SIG-M5 treated with dmso at 0.1 percent for 504 hours (cell line): Measurements from ENCODE around the gene ZNF275.
"Not testable (repeated sequence)": the region's sequence is repeated elsewhere in the genome, so short reads cannot be mapped to it uniquely, and the experiment has no call there.

Experiments used
- DNase-seq: peaks from one replicate; lab custom pipeline; 2025; ENCODE audit not compliant: unreplicated experiment; lab: John Stamatoyannopoulos, UW

ZNF275 gene

DNA sequence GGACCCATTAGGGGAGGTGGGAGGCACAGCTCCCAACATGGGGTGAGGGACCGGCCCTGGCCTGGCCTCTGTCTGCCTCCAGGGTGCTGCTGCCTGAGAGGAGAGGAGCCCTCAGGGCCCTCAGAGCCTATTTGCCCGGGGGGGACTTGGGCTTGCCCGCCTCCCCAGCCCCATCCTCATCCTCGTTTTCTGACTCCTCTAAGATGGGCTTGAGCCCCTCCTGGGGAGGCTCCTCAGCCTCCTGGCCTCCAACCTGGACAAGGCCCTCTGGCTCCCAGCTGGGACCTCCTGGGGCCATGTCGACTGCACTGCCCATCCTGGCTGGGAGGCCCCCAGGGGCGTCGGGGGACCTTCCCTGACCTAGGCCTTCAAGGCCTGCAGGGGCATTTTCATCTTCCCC, 15.1 kb upstream of the ZNF275 start:
- no peak for DNase-seq

DNA sequence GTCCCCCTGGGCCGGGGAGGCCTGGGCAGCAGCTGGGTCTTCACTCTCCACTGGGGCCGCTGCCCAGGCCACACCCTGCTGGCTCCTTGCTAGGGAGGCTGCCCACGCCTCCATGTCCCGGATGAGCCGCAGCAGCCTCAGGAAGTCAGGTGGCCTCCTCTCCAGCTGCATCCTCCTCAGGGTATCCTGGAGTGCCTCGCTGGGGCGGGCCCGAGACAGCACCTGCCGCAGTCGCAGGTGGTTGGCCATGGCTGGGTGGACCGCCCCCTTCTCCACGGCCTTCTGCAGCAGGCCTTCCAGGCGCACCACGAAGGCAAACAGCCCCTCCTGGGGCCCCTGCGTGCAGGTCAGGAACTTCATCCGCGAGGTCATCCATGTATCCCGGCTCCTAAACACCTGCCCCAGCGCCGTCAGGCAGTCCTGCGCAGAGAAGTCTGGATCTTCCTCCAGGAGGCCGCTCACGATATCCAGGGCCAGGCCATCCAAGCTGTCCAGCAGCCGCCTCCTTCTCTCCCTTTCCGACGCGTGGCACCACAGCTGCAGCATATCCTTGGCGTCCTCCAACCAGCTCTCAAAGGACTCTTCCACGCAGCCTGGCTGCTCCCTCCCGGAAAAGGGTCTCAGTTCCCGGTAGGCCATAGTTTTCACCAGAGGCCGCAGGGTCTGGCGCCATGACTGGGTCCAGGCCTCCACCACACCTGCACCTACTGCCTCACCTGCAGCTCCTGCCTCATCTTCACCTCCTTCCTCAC, 14.5 kb upstream of the ZNF275 start:
- DNase-seq: no peak

DNA sequence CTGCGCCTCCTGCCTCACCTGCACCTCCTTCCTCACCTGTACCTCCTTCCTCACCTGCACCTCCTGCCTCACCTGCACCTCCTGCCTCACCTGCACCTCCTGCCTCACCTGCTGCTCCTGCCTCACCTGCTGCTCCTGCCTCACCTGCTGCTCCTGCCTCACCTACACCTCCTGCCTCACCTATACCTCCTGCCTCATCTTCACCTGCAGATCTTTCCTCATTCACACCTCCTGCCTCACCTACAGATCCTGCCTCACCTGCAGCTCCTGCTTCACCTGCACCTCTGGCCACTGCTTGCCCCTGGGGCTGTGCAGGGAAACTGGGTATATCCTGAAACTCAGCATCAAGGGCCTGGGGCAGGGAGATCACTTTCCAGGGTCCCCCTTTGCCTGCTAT, 13.9 kb upstream of the ZNF275 start:
- not testable (repeated sequence) for DNase-seq

DNA sequence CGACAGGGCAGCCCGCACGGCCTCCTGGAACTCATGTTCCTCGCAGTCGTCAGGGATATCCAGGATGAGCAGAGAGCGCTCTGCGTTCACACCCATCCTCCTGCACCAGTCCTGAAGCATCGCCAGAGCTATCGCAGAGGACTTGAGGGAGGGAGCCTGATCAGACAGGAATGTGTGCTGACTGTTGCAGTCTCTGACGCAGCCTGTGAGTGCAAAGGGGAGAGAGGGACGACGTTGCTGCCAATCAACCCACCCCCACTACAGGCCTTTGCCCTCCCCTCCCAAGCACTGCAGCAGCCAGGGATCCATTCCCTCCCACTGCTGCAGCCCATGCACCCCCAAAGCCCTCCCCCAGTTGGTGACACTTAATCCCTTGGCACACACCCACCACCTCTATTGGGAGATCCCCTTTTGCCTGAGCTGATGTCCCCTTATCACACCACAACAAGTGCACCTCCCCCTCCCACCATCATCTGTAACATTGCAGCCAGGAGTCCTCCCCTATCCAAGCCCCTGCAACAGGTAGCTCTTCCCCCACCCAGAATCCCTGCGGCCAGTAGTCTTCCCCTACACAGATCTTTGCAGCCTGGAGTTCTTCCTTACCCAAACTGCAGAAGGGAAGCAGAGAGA, 13.3 kb upstream of the ZNF275 start:
- no peak for DNase-seq

DNA sequence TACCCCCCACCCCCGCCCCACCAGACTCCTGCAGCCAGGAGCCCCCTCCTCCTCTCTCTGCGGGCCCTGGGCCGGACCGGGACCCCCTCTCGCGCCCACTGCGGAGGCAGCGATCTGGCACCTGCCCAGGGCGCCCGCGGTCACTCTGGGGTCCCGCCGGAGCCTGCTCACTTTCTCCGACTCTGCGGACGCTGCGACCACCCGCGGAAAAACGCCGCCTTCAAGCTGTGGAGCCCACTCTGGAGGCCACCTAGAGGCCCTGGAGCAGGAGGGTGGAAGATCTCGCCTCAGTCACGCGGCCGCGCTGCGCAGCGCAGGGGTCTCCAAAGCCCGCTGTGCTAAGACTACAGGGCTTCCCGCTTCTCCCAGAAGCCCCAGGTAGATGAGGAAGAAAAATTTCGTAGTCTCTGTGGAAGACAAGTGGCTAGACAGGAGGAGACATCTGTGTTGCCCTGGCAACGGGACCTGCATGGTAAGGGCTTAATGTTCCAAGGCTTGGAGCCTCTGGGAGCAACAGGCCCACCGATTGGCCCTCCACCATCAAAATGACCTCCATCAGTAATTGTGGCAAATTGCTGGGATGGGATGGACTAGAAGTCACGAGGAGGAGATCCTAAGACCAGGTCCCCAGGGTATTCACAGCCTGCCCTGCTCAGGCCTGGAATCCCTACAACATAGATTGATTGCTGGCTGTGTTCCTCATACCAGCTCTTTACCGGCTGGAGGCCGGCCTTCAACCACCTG, 12.4 kb upstream of the ZNF275 start, which contains the start of gene PNMA6F:
PNMA6F (minus strand) TSS at position 387 of the 744 bp plus-strand sequence. CDS start 1,093 bp downstream, outside the sequence.
- DNase-seq: no peak

DNA sequence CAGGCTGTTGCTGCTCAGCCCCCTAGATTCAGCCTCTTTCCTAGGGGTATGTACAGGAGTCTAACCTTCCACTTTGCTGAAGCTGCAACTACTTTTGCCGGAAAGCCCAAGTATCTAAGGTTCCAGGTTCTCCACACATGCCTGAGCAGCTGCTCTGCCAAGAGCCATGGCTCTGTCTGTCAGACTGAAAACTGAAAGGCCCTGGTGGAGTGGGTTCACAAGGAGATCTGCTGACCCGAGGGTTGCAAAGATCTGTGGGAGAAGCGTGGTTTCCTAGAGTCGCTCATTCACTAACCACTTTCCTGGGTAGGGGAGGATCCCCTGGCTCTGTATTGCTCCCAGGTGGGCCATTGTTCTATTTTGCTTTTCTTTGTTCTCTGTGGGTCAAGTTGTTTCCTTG, 6.4 kb upstream of the ZNF275 start:
- no peak for DNase-seq

DNA sequence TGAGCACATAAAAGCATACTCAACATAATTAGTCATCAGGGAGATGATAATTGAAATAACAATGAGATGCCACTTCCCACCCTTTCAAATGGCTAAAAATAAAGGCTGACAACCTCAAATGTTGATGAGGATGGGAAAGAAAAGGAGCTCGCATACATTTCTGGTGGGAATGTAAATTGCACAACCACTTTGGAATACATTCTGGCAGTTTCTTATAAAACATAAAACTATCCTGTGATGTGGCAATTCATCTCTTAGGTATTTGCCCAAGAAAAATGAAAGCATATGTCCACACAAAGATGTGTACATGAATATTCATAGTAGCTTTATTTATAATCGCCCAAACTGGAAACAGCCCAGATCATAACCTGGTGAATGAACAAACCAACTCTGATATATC, 687 bp upstream of the ZNF275 start:
- no peak for DNase-seq

DNA sequence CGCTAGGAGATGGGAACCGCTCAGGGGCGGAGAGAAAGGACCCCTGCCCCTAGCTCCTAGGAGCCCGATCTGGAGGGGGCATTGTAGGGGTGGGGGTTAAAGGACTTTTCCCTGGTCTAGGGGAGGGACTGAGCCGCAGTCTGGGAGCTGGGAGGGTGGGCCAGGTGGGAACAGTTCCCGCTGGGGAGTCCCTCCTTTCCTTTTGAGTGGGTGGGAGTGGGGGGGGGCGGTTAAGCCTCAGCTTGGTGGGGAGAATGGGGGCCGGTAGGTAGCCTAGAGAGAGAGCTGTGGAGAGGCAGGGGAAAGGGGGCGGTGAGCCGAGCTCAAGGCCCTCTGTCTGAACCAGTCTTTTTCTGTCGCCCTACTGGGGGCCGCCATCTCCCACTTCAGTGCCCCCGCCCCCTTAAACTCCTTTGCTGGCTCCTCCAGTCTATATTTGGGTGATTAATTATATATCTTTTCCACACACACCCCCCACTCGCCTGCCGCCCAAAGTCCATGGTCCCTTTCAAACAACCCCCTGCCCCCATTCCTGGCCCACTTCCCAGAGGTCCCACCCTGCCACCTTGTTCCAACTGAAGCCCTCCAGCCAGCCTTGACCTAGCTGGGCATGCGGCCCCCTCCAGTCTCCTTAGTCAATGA, 822 bp downstream of the ZNF275 start:
- no peak for DNase-seq

DNA sequence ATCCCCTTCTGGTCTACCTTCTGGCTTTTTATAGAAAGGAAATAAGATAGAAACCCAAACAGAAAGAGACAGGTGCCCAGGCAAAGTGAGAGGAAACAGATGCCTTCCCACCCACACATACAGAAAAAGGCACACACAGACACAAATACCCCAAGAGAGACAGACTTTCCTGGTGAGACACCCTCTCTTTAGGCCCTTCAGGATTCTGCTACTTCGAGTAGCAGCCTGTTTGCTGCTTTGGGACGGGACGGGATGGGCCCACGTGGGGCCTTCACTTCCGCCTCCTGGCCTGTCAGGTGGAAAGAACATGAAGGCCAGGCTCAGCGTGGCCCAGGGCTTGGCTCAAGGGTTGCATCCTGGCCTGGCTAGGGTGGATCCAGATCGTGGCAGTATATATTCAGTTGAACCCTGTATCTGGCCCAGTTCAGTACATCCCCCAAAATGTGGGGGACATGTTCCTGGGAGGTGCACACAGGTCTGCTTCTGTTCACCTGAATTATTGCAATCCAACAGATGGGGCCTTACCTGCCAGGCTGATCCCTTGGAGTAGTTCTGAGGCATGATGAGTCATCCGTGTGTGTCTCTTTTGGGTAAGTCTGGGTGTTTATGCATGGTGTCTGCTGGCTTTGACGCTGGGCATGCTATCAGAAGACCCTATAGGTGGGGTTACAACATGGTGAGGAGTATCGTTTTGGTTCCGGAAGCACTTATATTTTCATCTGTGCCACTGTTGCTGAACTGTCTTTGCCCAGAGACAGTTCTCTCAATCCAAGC, 2.4 kb downstream of the ZNF275 start:
- no peak for DNase-seq

DNA sequence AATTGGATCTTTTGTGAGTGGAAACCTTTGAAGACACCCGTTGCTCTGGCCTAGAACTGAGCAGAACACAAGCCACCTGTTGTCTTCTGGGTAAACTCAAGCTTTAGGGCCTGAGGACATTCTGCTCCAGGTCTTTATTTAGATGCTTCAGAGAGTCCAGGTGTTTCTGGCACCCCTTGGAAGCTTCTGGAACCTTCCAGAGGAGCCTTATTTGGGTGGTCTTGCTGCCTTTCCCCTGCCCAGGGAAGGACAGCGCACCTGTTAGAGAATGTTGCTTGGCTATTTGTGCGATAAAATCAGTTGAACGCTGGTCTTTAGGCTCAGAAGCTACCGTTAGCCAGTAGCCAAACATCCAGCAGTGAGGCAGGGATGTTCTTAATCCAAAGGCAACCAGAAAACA, 3.0 kb downstream of the ZNF275 start:
- DNase-seq: no peak

DNA sequence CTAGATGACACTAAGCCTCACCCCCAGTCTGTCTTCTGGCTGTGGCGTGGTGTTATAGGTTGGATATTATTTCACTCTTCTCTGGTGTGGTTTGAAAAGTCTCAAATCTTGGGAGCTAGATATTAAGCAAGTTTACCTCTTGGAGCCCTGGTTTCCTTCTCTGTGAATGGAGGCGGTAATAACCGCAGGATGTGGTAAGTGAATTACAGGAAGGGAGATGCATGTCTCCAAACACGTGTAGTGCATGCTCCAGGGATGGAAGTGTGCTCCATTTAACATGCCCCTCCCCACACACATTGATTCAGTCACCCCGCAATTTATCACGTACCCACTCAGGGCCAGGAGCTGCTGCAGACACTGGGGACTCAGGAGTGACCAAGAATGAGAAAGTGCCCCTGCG, 4.9 kb downstream of the ZNF275 start:
- no peak for DNase-seq

DNA sequence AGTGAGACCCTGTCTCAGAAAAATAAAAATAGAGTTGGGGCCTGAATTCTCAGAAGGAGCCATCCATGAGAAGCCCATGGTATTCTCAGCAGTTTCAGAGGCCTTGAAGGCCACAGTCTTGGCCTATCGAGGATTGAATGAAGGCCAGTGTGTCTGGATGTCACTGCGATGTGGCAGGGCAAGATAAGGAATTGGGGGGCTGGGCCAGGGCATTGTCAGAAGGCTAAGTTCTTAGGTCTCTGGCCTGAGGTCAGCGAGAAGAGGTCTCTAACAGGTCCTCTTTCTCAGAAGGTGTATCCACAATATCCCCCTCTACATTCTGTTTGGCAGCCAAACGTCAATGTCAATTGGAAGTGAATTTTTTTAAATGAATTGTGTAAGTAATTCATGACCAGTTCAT, 5.7 kb downstream of the ZNF275 start:
- no peak for DNase-seq

DNA sequence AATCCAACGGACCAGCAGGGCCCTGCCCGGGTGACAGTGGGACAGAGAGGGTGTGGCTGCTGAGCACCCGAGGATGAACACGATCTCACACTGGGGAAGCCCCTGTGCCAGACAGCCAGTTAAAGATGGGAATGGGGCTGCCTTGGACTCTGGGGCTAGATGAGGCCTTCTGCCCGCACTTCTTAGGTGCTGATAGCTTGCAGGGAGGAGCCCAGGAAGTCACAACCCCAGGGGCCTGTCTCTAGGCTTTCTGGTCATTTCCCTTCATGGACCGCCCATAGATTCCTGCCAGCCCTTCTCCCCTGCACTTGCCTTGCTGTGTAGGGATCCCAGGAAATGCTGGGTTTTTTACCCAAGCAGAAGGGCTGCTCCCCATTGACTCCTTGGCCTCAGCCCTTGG, 6.2 kb downstream of the ZNF275 start:
- no peak for DNase-seq

DNA sequence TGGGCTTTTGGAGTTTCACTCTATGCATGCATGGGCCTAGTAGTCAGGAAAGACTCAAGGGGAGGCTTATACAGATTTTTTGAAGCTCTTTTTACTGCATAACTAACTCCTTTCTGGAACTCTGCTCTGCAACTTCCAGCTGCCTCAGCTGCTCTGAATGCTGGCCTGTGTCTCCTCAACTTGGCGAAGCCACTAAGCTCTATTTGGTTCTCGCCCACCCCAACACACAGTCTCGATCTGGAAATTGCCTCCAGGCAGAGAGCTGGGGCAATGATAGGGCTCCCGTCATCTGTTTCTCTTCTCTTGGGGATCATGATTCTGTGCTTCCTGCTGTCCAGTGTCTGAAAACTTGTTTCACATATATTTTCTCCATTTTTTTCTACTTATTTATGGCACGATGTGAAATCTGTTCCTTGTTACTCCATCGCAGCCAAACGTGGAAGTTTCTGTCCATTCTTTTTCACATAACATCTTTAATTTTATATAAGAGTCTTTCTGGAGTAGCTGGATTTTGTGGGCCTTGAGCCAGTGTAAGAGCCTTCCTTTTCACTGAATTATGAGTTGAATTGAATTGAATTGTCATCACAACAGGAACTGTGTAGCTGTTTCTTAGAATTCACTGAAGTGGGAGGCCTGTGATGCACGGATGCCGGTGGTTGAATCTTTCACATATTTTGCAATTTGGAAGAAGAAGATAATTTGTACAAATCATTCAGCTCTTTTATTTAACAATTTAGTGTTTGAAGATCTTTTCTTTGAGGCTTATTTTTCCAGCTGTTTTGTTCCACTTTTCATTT, 9.0 kb downstream of the ZNF275 start:
- no peak for DNase-seq

DNA sequence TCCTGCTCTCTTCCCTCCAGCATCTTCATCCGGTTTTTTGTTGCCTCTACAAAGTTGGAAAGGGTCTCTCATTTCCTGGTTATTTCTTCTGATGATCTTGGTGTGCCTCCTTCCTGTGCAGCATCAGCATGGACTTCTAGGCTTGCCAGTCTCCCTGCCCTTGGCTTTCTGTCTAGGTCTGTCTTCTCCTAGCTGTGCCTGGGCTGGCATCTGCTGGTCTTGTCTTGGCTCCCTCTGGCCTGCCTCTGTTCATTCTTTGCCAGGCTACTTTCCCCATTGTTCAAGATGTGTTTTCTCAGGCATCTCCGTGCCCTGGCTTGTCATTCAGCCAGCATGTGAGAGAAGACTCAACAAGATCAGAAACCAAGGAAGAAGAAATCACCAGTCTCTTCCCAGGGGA, 9.7 kb downstream of the ZNF275 start:
- DNase-seq: no peak

DNA sequence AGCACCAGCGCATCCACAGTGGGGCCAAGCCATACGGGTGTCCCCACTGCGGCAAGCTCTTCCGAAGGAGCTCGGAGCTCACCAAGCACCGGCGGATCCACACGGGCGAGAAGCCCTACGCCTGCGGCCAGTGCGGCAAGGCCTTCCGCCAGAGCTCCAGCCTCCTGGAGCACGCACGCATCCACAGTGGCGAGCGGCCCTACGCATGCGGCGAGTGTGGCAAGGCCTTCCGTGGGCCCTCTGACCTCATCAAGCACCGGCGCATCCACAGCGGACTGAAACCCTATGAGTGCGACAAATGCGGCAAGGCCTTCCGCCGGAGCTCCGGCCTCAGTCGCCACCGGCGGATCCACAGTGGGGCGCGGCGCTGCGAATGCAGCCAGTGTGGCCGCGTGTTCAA, 13.6 kb downstream of the ZNF275 start:
- no peak for DNase-seq

DNA sequence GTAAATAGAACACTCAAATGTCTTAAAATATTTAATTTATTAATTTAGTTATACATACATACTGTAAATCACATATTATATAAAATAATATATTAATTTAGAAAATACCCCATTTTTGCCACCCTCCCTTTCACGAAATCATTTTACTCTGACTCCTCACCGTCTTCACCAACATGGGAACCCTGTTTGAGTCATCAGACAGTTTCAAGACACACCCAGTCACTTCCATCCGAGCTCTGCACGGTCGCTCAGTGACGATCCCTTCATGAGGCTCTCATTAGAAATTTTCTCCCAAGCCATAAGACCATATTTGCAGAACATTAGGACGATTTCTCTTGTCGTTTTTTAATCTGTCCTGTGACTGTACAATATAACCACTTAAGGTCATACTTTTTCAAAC, 14.5 kb downstream of the ZNF275 start:
- DNase-seq: no peak

DNA sequence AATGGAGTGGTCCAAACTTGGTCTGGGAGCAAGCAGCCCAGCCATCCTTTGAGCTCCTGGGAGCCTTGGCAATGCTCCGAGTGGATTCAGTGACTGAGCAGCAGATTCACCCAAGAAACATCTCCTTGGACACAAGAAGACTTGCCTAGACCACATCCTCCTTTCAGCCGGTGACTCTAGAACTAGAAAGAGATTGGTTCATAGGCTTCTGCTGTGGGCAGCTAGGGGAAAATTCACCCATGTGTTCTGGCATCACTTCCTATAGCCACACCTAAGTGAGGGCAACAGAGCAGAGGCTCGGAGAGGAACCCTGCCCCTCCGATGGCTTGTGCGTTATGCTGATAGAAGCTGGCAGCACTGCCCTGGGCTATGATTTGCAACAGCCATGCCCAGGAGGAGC, 16.0 kb downstream of the ZNF275 start:
- no peak for DNase-seq

DNA sequence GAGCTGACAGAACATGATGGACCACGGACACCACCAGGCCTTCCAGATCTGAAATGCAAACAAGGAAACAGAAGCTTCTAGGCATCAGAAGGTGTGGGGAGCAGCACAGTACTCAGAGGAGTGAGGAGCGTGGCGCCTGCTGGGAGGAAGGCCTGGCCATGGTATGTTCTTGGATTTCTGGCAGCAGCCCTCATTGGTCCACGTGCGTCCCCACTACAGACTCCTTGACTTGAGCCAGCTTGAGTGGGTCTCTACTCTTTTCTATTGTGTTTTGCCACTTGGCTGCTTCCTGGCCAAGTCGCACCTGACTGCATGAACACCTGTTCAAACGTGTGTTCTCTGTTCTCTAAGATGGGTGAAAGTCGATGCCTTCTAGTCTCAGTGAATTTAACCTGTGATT, 18.0 kb downstream of the ZNF275 start:
- DNase-seq: no peak

DNA sequence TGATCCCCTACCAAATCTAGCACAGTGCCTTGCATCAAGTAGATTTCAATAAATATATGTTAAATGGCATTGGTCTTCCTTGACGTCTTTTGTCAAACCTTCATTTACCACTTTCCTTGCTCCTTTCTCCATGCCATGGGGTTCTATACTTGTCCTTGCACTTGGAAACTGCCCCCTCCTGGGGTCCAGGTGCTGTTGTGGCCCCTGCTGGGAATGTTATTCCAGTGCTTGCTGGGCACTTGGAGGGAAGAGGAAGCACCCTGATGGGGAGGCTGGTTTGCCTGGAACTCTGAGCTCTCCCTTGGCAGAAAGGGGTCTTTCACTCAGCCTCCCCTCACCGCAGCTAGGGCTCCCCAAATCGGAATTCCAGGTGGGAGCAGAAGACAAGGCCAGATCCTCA, 18.9 kb downstream of the ZNF275 start:
- DNase-seq: no peak
